ENCODE measurements around the gene CRACDL.
A peak's percentile ranks its signal among the peaks of the same experiment; 100 is the strongest.
"Not testable (repeated sequence)": the region's sequence is repeated elsewhere in the genome, so short reads cannot be mapped to it uniquely, and the experiment has no call there.

Gene CRACDL

GRCh38 chr2:98759338-98759737, 176.7 kb downstream of the CRACDL start:
- DNase-seq (ENCODE audit: extremely low read depth in 1 of 2, low read depth in 1 of 2): no peak

- DNase-seq (ENCODE audit: extremely low read depth in 1 of 2, low read depth in 1 of 2): peak in 1 of 2 donors; percentile 17
Observed at GRCh38 chr2:98757904-98758421, 178.1 kb downstream of the CRACDL start.

DNA sequence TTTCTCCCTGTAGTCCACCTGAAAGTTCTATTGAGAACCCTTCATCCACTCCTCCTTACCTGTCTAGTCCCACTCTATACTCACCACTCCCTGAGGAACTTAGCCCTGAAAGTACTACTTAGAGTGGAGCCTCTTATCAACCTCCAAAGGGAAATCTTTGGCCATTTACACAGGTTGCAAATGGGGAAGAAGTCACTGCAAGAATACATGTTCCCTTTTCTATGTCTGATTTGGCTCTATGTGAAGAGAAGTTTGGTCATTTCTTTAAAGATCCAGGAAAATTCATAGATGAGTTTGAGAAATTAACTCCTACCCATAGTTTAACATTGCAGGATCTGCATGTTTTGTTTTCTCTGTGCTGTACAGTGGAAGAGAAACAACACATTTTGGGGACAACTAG, 182.2 kb downstream of the CRACDL start:
- DNase-seq (ENCODE audit: extremely low read depth in 1 of 2, low read depth in 1 of 2): no peak

- not testable (repeated sequence) for DNase-seq (ENCODE audit: extremely low read depth in 1 of 2, low read depth in 1 of 2)
Observed at GRCh38 chr2:98752711-98753110, 183.3 kb downstream of the CRACDL start.

GRCh38 chr2:98751748-98752147, 184.3 kb downstream of the CRACDL start:
- DNase-seq (ENCODE audit: extremely low read depth in 1 of 2, low read depth in 1 of 2): no peak

DNA sequence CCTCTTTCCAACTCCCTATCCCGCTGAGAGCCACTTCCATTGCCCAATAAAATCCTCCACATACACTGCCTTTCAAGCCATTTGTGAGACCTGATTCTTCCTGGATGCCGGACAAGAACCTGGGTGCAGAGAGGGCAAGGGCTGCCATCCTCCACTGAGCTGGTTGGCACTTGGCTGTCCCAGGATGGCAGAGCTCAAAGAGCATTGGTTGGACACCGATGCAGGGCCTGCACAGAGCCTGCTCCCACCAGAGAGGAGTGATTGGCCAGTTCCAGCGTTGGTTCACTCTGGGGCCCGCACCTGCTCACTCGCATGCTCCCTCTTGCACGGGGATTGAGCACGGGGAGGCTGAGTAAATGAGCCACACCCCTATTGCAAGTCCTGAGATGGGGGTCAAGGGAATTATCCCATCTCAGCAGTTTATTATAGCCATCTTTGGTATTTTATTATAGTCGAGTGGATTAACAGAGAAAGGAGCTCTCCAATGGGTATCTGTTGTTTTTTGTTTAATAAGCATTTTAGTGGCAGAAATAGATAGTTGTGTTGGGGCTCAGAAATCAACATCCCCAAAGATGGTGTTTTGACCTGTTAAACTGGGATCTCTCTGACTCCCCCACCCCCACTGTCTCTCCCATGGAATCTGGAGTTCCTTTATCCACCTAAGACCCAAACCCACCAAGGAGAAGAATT, 185.3 kb downstream of the CRACDL start:
- no peak for DNase-seq (ENCODE audit: extremely low read depth in 1 of 2, low read depth in 1 of 2)

- no peak for DNase-seq (ENCODE audit: extremely low read depth in 1 of 2, low read depth in 1 of 2)
Observed at GRCh38 chr2:98749066-98749450, 187.0 kb downstream of the CRACDL start.

- DNase-seq (ENCODE audit: extremely low read depth in 1 of 2, low read depth in 1 of 2): no peak
Observed at GRCh38 chr2:98748292-98749065, 187.5 kb downstream of the CRACDL start.

DNA sequence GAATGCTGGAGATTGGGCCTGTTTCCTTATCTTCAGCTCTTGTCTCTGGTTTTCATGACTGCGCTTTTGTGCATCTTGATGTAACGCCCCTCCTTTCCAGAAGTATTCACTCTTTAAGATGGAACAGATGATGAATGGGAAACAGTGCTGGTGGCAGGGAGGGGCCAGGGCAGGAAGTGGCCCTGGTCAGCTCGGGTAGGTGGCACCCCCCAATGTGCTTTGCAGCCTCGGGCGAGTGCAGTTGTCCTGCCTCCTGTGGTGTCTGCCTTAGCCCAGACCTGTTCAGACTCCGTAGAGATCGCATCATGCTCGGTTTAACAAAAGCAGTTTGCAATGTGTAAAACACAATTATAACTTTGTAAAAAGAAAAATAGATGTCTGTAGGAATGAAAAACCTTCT, 188.1 kb downstream of the CRACDL start:
- no peak for DNase-seq (ENCODE audit: extremely low read depth in 1 of 2, low read depth in 1 of 2)

GRCh38 chr2:98746426-98746825, 189.6 kb downstream of the CRACDL start:
- no peak for DNase-seq (ENCODE audit: extremely low read depth in 1 of 2, low read depth in 1 of 2)

DNA sequence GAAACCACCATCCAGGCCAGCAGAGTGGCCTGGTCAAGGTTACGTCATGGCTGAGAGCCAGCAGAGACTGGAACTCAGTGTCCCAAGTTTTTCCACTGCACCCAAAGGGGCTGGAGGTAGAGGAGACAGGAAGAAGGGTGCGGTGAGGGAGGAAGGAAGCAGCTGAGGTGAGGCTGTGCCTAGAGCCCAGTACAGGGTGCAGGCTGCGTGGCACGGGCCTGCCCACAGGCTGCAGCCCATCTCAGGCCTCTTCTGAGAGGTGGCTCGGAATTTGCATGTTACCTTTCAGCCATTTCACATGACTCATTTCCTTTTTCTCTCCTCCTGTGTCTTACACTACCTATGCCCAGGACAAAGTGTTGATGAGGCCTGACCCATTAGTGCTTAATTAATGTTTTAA, 191.4 kb downstream of the CRACDL start:
- DNase-seq (ENCODE audit: extremely low read depth in 1 of 2, low read depth in 1 of 2): no peak
